HG03460 (cell line): ENCODE measurements around the gene RHOU.

Source experiments
- ATAC-seq: cut with Tn5 transposase; IDR thresholded peaks from one replicate; pipeline ENCODE4 v1.9.1; 2021; ENCODE audit not compliant: unreplicated experiment

RHOU gene

GRCh38 chr1:228736844-228737445 lies 1.7 kb downstream of the RHOU start:
- no peak for ATAC-seq

DNA sequence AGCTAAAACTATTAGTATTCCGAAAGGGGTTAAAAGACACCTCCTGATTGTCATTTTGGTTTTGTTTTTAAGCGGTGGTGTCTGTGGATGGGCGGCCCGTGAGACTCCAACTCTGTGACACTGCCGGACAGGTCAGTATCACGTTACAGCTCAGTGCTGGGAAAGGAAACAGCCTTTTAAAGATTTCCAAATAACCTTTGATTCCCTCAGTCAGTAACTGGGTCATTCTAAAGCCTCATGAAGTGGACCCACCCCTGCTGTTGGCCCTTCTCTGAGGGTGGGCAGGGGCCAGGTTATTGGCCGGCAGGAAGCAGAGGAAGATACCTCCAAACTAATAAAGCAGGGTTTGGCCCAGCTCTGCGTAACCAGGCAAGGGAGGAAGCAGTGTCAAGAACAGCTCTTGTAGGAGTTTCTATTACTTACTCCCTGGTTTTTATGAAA lies 2.3 kb downstream of the RHOU start:
- no peak for ATAC-seq

DNA sequence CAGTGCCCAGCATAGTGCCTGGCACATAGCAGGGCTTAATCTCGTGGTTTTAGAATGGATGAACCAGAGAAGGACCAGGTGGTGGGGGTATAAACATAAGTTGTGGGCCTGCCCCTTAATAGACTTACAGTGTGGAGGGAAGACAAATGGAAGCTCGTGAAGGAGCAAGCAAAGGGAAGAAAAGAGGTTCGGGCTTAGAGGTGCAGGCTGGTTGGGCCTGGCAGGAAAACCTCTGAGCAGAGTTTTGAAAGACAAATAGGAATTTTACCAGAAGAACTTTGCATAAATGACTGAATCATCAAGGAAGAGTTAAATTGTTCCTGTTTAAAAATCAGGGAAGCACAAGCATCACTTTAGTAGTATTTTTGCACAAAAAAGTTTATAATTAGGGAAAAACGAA lies 4.5 kb downstream of the RHOU start:
- ATAC-seq: no peak

DNA sequence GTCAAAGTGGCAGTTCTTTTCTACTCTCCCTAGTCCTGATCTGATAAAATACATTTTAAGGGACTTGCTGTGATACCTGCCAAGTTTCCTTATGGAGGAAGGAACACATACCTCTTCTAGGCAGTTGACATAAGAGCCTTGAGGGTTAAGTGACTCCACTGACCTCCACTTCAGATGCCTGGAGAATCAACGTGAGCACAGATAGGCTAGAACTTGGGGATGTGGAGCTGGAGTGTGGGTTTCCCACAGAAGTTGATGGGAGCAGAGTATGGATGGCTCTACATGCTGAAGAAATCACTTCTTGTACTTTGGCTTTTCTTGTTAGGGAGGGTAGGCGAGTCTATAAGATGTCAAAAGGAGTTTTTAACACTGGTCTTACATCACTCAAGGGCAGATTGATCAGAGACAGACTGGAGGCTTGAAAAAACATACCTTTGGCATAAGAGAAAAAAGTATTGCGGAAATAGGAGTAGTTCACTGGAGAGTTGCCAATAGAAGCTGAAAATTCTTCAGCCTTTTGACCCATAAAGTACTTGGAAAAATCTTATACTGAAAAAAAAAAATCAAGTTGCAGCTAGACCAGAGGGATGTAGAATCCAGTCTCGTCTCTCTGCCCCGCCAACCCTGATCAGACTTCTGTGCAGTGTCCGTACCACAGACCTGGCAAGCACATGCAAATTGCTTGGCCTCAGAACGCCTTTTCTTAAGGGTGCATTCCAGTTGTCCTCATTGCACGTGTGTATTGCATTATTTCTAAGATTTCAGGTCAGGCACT lies 5.5 kb downstream of the RHOU start:
- ATAC-seq: no peak

GRCh38 chr1:228742281-228742860 lies 7.1 kb downstream of the RHOU start:
- no peak for ATAC-seq

GRCh38 chr1:228743405-228743804 lies 8.1 kb downstream of the RHOU start:
- no peak for ATAC-seq

GRCh38 chr1:228744356-228744755 lies 9.1 kb downstream of the RHOU start:
- ATAC-seq: no peak

DNA sequence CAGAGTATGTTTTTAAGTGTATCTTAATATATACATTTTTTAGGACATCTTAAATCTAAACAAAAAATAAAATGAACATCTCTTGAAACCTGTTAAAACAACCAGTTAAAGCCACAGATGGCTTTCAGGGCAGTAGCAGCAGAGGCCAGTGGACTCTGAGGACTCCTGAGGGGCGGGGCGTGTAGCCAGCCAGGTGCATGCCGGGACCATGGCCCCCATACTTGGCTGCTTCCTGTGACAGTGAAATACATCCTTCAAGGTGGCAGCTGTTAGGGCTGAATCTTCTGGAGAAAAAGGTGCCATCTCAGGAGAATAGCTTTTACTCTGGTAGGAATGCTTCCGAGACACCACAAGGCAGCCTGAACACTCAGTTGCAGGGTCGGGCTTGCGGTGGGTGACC lies 9.6 kb downstream of the RHOU start:
- ATAC-seq: no peak

DNA sequence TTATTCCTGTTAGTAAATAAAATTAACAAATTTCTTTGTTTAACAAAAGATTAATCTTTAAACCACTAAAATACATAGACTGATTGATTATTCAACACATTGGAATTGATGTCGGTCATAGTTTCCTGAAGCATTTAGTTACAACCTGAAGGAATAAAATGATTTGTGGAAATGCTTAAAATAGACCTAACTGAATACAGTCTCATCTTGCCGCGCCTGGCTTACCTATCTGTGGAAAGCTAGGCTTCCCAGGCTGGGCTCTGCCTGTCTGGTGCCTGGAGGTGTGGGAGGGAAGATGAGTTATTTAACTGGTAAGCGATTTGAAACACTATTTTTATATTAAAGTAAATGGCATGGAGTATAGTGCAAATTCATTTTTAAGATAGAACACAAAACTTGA lies 10.2 kb downstream of the RHOU start:
- ATAC-seq: no peak

GRCh38 chr1:228747301-228747935 lies 12.1 kb downstream of the RHOU start:
- no peak for ATAC-seq

GRCh38 chr1:228748029-228748428 lies 12.8 kb downstream of the RHOU start:
- no peak for ATAC-seq

DNA sequence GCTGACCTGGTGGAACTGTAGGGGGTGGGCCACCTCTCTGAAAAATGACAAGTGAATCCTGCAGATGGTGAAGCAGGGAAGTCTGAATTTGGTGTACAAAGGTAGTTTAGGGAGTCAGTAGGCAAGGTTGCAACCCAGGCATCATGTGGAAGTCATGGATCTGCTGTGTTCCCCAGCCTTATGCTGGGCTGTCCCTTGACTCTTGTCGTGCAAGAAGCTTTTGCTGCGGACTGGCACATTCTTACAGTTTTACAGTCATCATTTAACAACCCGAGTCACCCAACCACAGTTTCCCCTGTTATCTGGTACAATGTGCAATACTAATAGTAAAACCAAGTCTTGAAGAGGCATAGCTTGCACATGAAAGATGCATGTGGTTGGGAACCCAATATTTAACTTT lies 13.2 kb downstream of the RHOU start:
- ATAC-seq: no peak

- ATAC-seq: no peak
These were observed 14.5 kb downstream of the RHOU start for GRCh38 chr1:228749765-228750164.

DNA sequence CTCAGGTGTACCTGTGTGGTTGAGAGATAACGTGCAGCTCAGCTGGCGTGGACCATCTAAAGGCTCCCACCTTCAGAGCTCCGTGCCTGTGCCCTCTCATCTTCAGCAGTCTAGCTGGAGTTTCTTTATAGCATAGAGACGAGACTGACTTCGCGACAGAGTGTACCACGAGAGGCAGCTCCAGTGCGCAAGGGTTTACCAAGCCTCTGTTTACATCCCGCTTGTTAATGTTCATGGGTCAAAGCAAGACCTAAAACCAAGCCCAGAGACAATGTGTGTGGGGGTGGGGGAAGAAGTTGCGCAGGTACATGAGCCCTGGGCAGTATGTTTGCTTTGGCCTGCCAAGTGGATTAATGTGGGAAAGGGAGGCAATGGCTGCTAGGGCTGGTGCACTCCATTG lies 15.6 kb downstream of the RHOU start:
- ATAC-seq: no peak

- ATAC-seq: peak; percentile 67
These were observed 16.2 kb downstream of the RHOU start for GRCh38 chr1:228751360-228752098.

GRCh38 chr1:228752258-228752657 lies 17.0 kb downstream of the RHOU start:
- no peak for ATAC-seq

- ATAC-seq: no peak
These were observed 17.5 kb downstream of the RHOU start for GRCh38 chr1:228752675-228753265.

DNA sequence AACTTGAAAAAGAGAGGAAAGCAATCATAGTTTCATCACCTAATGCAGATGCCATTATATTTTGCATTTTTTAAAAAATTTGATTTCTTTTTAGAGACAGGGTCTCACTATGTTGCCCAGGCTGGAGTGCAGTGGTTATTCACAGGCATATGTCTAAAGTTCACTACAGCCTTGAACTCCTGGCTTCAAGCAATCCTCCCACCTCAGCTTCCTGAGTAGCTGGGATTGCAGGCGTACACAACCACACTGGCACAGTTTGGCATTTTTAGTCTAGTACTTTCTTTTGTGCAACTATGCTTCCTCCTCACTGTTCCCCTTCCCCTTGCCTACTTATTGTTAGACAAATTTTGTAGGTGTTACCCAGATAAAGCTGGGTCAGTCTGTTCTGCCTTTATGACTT lies 18.0 kb downstream of the RHOU start:
- no peak for ATAC-seq

- no peak for ATAC-seq
These were observed 18.6 kb downstream of the RHOU start for GRCh38 chr1:228753786-228754360.

DNA sequence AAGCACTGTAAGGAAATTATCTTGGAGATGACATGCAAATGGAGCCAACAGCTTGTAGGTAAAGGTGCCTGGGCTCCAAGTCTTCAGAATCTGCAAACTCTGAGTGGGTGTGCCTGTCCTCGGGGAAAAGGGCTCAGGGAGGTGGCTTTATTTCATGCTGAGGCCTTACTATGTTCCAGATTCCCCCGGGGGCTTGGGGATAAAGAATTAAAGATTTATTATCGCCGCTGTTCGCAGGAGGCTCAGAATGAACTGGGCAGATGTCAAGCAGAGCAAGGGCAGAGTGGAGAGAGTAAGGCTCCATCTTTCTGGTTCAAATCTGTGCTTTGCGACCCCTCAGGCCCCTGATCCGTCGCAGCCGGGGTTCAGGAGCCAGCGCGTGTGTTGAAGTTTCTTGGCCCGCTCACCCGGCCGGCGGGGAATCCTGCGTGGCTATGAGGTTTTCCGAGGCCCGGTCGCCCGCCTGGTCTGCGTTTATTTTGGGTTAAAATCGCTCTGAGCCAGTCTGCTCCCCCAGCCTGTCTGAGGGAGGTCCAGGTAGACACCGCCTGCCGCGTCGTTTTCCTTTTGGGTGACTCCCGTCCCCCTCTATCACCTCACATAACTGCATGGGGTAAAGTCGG lies 19.5 kb downstream of the RHOU start:
- ATAC-seq: no peak
